ENCODE data around the gene RPIA. TPM values are rescaled to one million over a fixed set of nuclear protein-coding genes. Genes with fewer than 3 reads are reported as not detected.

The RPIA gene
- polyA plus RNA-seq, 3 donors: 30.0 to 34.0 (median 33.7) TPM

- DNase-seq (ENCODE audit: extremely low read depth in 1 of 11, low read depth in 9 of 11, low spot score in 4 of 11): peak in 5 of 11 donors; percentile 16 to 28 (median 21)
Measured at GRCh38 chr2:88671786-88672427, 19.6 kb upstream of the RPIA start.

- DNase-seq (ENCODE audit: extremely low read depth in 1 of 11, low read depth in 9 of 11, low spot score in 4 of 11): no peak
Measured at GRCh38 chr2:88673363-88673762, 18.1 kb upstream of the RPIA start.

- no peak for DNase-seq (ENCODE audit: extremely low read depth in 1 of 11, low read depth in 9 of 11, low spot score in 4 of 11)
Measured at GRCh38 chr2:88680266-88680902, 11.1 kb upstream of the RPIA start.

- no peak for DNase-seq (ENCODE audit: extremely low read depth in 1 of 11, low read depth in 9 of 11, low spot score in 4 of 11)
Measured at GRCh38 chr2:88680916-88681315, 10.6 kb upstream of the RPIA start.

- DNase-seq (ENCODE audit: extremely low read depth in 1 of 11, low read depth in 9 of 11, low spot score in 4 of 11): no peak
Measured at GRCh38 chr2:88683160-88684021, 8.1 kb upstream of the RPIA start.

GRCh38 chr2:88684519-88684918, 7.0 kb upstream of the RPIA start:
- DNase-seq (ENCODE audit: extremely low read depth in 1 of 11, low read depth in 9 of 11, low spot score in 4 of 11): no peak

- no peak for DNase-seq (ENCODE audit: extremely low read depth in 1 of 11, low read depth in 9 of 11, low spot score in 4 of 11)
Measured at GRCh38 chr2:88686320-88686719, 5.2 kb upstream of the RPIA start.

- DNase-seq (ENCODE audit: extremely low read depth in 1 of 11, low read depth in 9 of 11, low spot score in 4 of 11): no peak
Measured at GRCh38 chr2:88687384-88687783, 4.1 kb upstream of the RPIA start.

GRCh38 chr2:88690591-88691338, 708 bp upstream of the RPIA start:
- DNase-seq (ENCODE audit: extremely low read depth in 1 of 11, low read depth in 9 of 11, low spot score in 4 of 11): peak in 2 of 11 donors; percentile 13 to 24

- DNase-seq (ENCODE audit: extremely low read depth in 1 of 11, low read depth in 9 of 11, low spot score in 4 of 11): peak in 2 of 11 donors; percentile 4 to 8
Measured at GRCh38 chr2:88692187-88692586, 714 bp downstream of the RPIA start.

GRCh38 chr2:88693911-88694414, 2.5 kb downstream of the RPIA start:
- no peak for DNase-seq (ENCODE audit: extremely low read depth in 1 of 11, low read depth in 9 of 11, low spot score in 4 of 11)

- DNase-seq (ENCODE audit: extremely low read depth in 1 of 11, low read depth in 9 of 11, low spot score in 4 of 11): no peak
Measured at GRCh38 chr2:88696611-88697010, 5.1 kb downstream of the RPIA start.

- no peak for DNase-seq (ENCODE audit: extremely low read depth in 1 of 11, low read depth in 9 of 11, low spot score in 4 of 11)
Measured at GRCh38 chr2:88697370-88698026, 6.0 kb downstream of the RPIA start.

GRCh38 chr2:88698027-88698413, 6.5 kb downstream of the RPIA start:
- no peak for DNase-seq (ENCODE audit: extremely low read depth in 1 of 11, low read depth in 9 of 11, low spot score in 4 of 11)

- no peak for DNase-seq (ENCODE audit: extremely low read depth in 1 of 11, low read depth in 9 of 11, low spot score in 4 of 11)
Measured at GRCh38 chr2:88698498-88699233, 7.2 kb downstream of the RPIA start.

- no peak for DNase-seq (ENCODE audit: extremely low read depth in 1 of 11, low read depth in 9 of 11, low spot score in 4 of 11)
Measured at GRCh38 chr2:88707003-88707402, 15.5 kb downstream of the RPIA start.

- DNase-seq (ENCODE audit: extremely low read depth in 1 of 11, low read depth in 9 of 11, low spot score in 4 of 11): no peak
Measured at GRCh38 chr2:88709181-88709631, 17.7 kb downstream of the RPIA start.

- no peak for DNase-seq (ENCODE audit: extremely low read depth in 1 of 11, low read depth in 9 of 11, low spot score in 4 of 11)
Measured at GRCh38 chr2:88711289-88711688, 19.8 kb downstream of the RPIA start.
